ENCODE results near the gene CTTNBP2. TPM values are rescaled to one million over a fixed set of nuclear protein-coding genes. Genes with fewer than 3 reads are reported as not detected.

The CTTNBP2 gene
- total RNA-seq, 1 experiment from 2014 or later: 17.6 TPM

GRCh38 chr7:117793976-117794375, 79.3 kb downstream of the CTTNBP2 start:
- no peaks in the 10 kb centered on the region for H3K9me3 Mint-ChIP-seq
- peaks cover 3% of the 10 kb centered on the region; the same call in 1 of the 2 replicates for H3K4me1 ChIP-seq (ENCODE audit: insufficient read depth, low read length)
- peak overlapping the region; percentile 48 to 78 (median 62); a peak in 3 of 7 replicates for H3K27ac Mint-ChIP-seq

More at GRCh38 chr7:117793976-117794375, 79.3 kb downstream of the CTTNBP2 start:
- Histone ChIP-seq H4K8ac (replicated peaks; ENCODE audit: insufficient read length, low read depth, low read length) (no peak overlapping the region), H3K9me3 (ENCODE audit: control insufficient read depth, low read depth, low read length) (no peaks in the 10 kb centered on the region), H3K4me2 (ENCODE audit: insufficient read depth, insufficient read length, low read length) (no peak overlapping the region), H3K18ac (ENCODE audit: insufficient read length, low read depth, low read length) (no peak overlapping the region), H2AK5ac (ENCODE audit: insufficient read length, low read length) (no peak overlapping the region), H3K79me2 (ENCODE audit: insufficient read depth, low read length) (no peaks in the 10 kb centered on the region), H3K27ac (ENCODE audit: insufficient read length, low read depth, low read length) (no peak overlapping the region), H3K23me2 (ENCODE audit: insufficient read length, low read depth, low read length, poor library complexity, severe bottlenecking) (no peaks in the 10 kb centered on the region), H2BK120ac (ENCODE audit: low read depth, low read length, poor library complexity, severe bottlenecking) (no peak overlapping the region), H3T11ph (ENCODE audit: low read length) (no peak overlapping the region), H2BK5ac (ENCODE audit: insufficient read length, low read length) (no peak overlapping the region), H3K4ac (ENCODE audit: low read depth, low read length) (no peak overlapping the region), H2BK20ac (ENCODE audit: low read depth, low read length, poor library complexity, severe bottlenecking) (no peak overlapping the region), H3K23ac (ENCODE audit: insufficient read length, low read depth, low read length) (no peak overlapping the region), H4K5ac (ENCODE audit: insufficient read length, low read depth, low read length) (no peak overlapping the region), H4K20me1 (ENCODE audit: control insufficient read depth, insufficient read depth, insufficient read length) (no peaks in the 10 kb centered on the region), H3K79me1 (ENCODE audit: insufficient read depth, low read depth, low read length, poor library complexity, severe bottlenecking) (peaks cover 3% of the 10 kb centered on the region), H3K27me3 (ENCODE audit: insufficient read depth, low read length) (no peaks in the 10 kb centered on the region), H2BK12ac (ENCODE audit: insufficient read length, low read depth, low read length) (no peak overlapping the region), H3K14ac (ENCODE audit: insufficient read depth, low read length) (no peak overlapping the region), H2BK15ac (ENCODE audit: low read depth, low read length) (no peak overlapping the region), H4K91ac (ENCODE audit: insufficient read length, low read depth, low read length) (no peak overlapping the region), H2AFZ (ENCODE audit: low read length) (no peak overlapping the region), H3K56ac (ENCODE audit: insufficient read length, low read depth, low read length) (no peak overlapping the region), H3K9ac (ENCODE audit: extremely low read depth, insufficient read length, low read length) (no peak overlapping the region)
- WGBS (ENCODE audit: extremely low coverage, insufficient read length, low lambda C conversion rate): no CpG with 5 or more reads among the region's 2 CpGs
- Mint-ChIP-seq H3K4me1 (peaks cover 9 to 10% of the 10 kb centered on the region in 2 experiments), H3K4me3 (no peak overlapping the region), H3K27me3 (ENCODE audit: low read depth) (no peaks in the 10 kb centered on the region), H3K36me3 (ENCODE audit: insufficient read depth in 1 of 3, low read depth in 3 of 3) (peaks cover 16 to 21% (median 20%) of the 10 kb centered on the region in 3 experiments)
- TF ChIP-seq CTCF (conservative IDR thresholded peaks at IDR 0.05): no peak
- no peak for DNase-seq
